A172 (cell line): ENCODE measurements around the gene ACTL6B. TPM values are rescaled to one million over a fixed set of nuclear protein-coding genes. Genes with fewer than 3 reads are reported as not detected.

Experiments used
- DNase-seq: peaks from one replicate; pipeline ENCODE4 v3.0.0-alpha.2; 2015; ENCODE audit warnings: low spot score
- total RNA-seq: library from RNA; depleted of rRNA; stranded (reverse); fragments of >200 nt; shearing (Covaris generic); gene quantifications from 2 replicates; pipeline ENCODE4 v1.2.3, GENCODE V29; 2014; rRNA removed

ACTL6B gene
- total RNA-seq, 1 experiment from 2014 or later = not detected

GRCh38 chr7:100600730-100601038 is 55.6 kb downstream of the ACTL6B start:
- DNase-seq = no peak

GRCh38 chr7:100599911-100600729 is 56.1 kb downstream of the ACTL6B start:
- DNase-seq = no peak

DNA sequence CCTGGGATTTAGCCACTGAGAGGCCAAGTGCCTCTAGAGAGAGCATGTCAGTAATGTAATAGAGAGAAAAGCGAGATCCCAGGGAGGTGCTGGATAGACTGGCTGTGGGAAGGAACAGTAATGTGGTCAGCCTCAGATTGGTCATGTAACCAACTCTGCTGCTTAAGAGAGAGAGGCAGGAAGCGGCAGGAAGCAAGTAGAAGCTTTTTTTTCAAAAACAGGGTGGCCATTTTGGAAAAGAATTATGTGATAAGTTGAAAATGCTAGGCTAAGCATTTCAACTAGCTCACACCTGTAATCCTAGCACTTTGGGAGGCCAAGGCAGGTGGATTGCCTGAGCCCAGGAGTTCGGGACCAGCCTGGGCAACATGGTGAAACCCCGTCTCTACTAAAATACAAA is 57.8 kb downstream of the ACTL6B start:
- peak; percentile 26 for DNase-seq

GRCh38 chr7:100595188-100595587 is 61.1 kb downstream of the ACTL6B start:
- no peak for DNase-seq

Other genes starting within 250 kb of the ACTL6B start
- gene ZCWPW1, start 227.7 kb downstream of the ACTL6B start, total RNA-seq = 2.9 and 3.7 TPM in 2 replicates
- 33.4 and 34.8 TPM in 2 replicates for gene MEPCE, start 226.6 kb downstream of the ACTL6B start, total RNA-seq
- gene PPP1R35, start 220.0 kb downstream of the ACTL6B start, total RNA-seq = 55.0 and 67.7 TPM in 2 replicates
- 0.60 and 8.3 TPM in 2 replicates for gene SPACDR, start 192.2 kb downstream of the ACTL6B start, total RNA-seq
- 26.6 and 32.6 TPM in 2 replicates for gene TSC22D4, start 177.2 kb downstream of the ACTL6B start, total RNA-seq
- gene NYAP1, start 172.5 kb downstream of the ACTL6B start, total RNA-seq = 0.07 TPM in 1 of 2 replicates, not detected in the other
- 6.8 and 8.8 TPM in 2 replicates for gene AGFG2, start 117.2 kb downstream of the ACTL6B start, total RNA-seq
- gene SAP25, start 82.5 kb downstream of the ACTL6B start, total RNA-seq = 0.19 and 0.55 TPM in 2 replicates
- 10.7 and 11.4 TPM in 2 replicates for gene LRCH4, start 70.3 kb downstream of the ACTL6B start, total RNA-seq
- 0.48 TPM in 1 of 2 replicates, not detected in the other for gene FBXO24, start 70.1 kb downstream of the ACTL6B start, total RNA-seq
- gene PCOLCE, start 54.1 kb downstream of the ACTL6B start, total RNA-seq = 18.0 and 38.9 TPM in 2 replicates
- 6.9 and 19.3 TPM in 2 replicates for gene MOSPD3, start 43.9 kb downstream of the ACTL6B start, total RNA-seq
- not detected in 2 replicates for gene TFR2, start 14.9 kb downstream of the ACTL6B start, total RNA-seq
- 94.3 and 104 TPM in 2 replicates for gene GNB2, start 17.3 kb upstream of the ACTL6B start, total RNA-seq
- gene GIGYF1, start 37.8 kb upstream of the ACTL6B start, total RNA-seq = 12.5 and 16.6 TPM in 2 replicates
- 76.9 and 110 TPM in 2 replicates for gene POP7, start 49.7 kb upstream of the ACTL6B start, total RNA-seq
- gene EPO, start 64.0 kb upstream of the ACTL6B start, total RNA-seq = not detected in 2 replicates
- gene ZAN, start 77.1 kb upstream of the ACTL6B start, total RNA-seq = not detected in 2 replicates
- 46.0 and 65.3 TPM in 2 replicates for gene EPHB4, start 171.1 kb upstream of the ACTL6B start, total RNA-seq
- 9.6 and 12.4 TPM in 2 replicates for gene SLC12A9, start 196.3 kb upstream of the ACTL6B start, total RNA-seq
- gene TRIP6, start 210.9 kb upstream of the ACTL6B start, total RNA-seq = 157 and 180 TPM in 2 replicates
- 78.3 and 86.7 TPM in 2 replicates for gene SRRT, start 218.7 kb upstream of the ACTL6B start, total RNA-seq
- gene UFSP1, start 233.3 kb upstream of the ACTL6B start, total RNA-seq = 1.8 and 3.3 TPM in 2 replicates
- 1.5 and 2.8 TPM in 2 replicates for gene ACHE, start 239.4 kb upstream of the ACTL6B start, total RNA-seq